Measurements from ENCODE around the gene LDB3. TPM values are rescaled to one million over a fixed set of nuclear protein-coding genes. Genes with fewer than 3 reads are reported as not detected.

LDB3 gene
- total and polyA plus RNA-seq, 7 experiments from 2014 or later, result 0.13 to 0.32 TPM; not detected in 5

- Mint-ChIP-seq H3K4me3 (no peak overlapping the region), H3K27me3 (peaks cover 0 to 2% (median 0%) of the 10 kb centered on the region in 5 donors), H3K36me3 (no peaks in the 10 kb centered on the region), H3K27ac (no peak overlapping the region), H3K9me3 (no peaks in the 10 kb centered on the region), H3K4me1 (peaks cover 0 to 19% (median 5%) of the 10 kb centered on the region in 7 donors)
- H3K27ac ChIP-seq (ENCODE audit: low read depth, low read length), result no peak overlapping the region
- ATAC-seq (no peak), DNase-seq (no peak)
- H3K36me3 ChIP-seq (ENCODE audit: control insufficient read depth in 2 of 3, insufficient read depth in 3 of 3, low read length in 3 of 3), result no peaks in the 10 kb centered on the region
- no peaks in the 10 kb centered on the region for H3K27me3 ChIP-seq (ENCODE audit: control insufficient read depth in 2 of 2, insufficient read depth in 2 of 2, low read length in 2 of 2)
- intact Hi-C loops (cut with micrococcal nuclease), result no loop called here
- ChIA-PET POLR2A (no interaction called here), CTCF (no interaction called here)
- no peak overlapping the region for H3K4me3 ChIP-seq (ENCODE audit: low read length)
- no peaks in the 10 kb centered on the region for H3K4me1 ChIP-seq (ENCODE audit: control insufficient read depth in 2 of 2, insufficient read depth in 2 of 2, low read length in 2 of 2)
- H3K9me3 ChIP-seq (ENCODE audit: control insufficient read depth in 2 of 3, low read length in 3 of 3), result no peaks in the 10 kb centered on the region
Measured at GRCh38 chr10:86691333-86692022, 23.2 kb downstream of the LDB3 start.

GRCh38 chr10:86692023-86692514, 23.8 kb downstream of the LDB3 start:
- intact Hi-C loops (cut with micrococcal nuclease), result no loop called here
- H3K27me3 ChIP-seq (ENCODE audit: control insufficient read depth in 2 of 2, insufficient read depth in 2 of 2, low read length in 2 of 2), result no peaks in the 10 kb centered on the region
- no peaks in the 10 kb centered on the region for H3K36me3 ChIP-seq (ENCODE audit: control insufficient read depth in 2 of 3, insufficient read depth in 3 of 3, low read length in 3 of 3)
- Mint-ChIP-seq H3K36me3 (no peaks in the 10 kb centered on the region), H3K27ac (no peak overlapping the region), H3K4me1 (peaks cover 0 to 19% (median 5%) of the 10 kb centered on the region in 7 donors), H3K27me3 (peaks cover 0 to 4% (median 0%) of the 10 kb centered on the region in 5 donors), H3K4me3 (no peak overlapping the region), H3K9me3 (no peaks in the 10 kb centered on the region)
- ChIA-PET POLR2A (no interaction called here), CTCF (no interaction called here)
- ATAC-seq (no peak), DNase-seq (no peak)
- no peaks in the 10 kb centered on the region for H3K4me1 ChIP-seq (ENCODE audit: control insufficient read depth in 2 of 2, insufficient read depth in 2 of 2, low read length in 2 of 2)
- H3K9me3 ChIP-seq (ENCODE audit: control insufficient read depth in 2 of 3, low read length in 3 of 3), result no peaks in the 10 kb centered on the region
- no peak overlapping the region for H3K4me3 ChIP-seq (ENCODE audit: low read length)
- no peak overlapping the region for H3K27ac ChIP-seq (ENCODE audit: low read depth, low read length)

- ChIA-PET CTCF (interaction anchor here (4.4 kb wide), 1 partner anchor 207 kb away, joined by 15 read pairs; no protein-coding TSS in a partner anchor), POLR2A (no interaction called here)
- intact Hi-C loops (cut with micrococcal nuclease), result loop anchor here (1.0 kb wide), 1 partner anchor 207 kb away; no protein-coding TSS in a partner anchor
Measured at GRCh38 chr10:86692664-86693063, 24.4 kb downstream of the LDB3 start.

GRCh38 chr10:86693275-86693674, 25.0 kb downstream of the LDB3 start:
- H3K36me3 Mint-ChIP-seq, result no peaks in the 10 kb centered on the region
- ChIA-PET CTCF (interaction anchor here (0.9 to 4.4 kb wide), 2 partner anchors 14 to 206 kb away, joined by 4 to 15 read pairs; no protein-coding TSS in a partner anchor), POLR2A (no interaction called here)
- no peak overlapping the region for H3K4me3 ChIP-seq (ENCODE audit: low read length)
- no peaks in the 10 kb centered on the region for H3K4me1 ChIP-seq (ENCODE audit: control insufficient read depth in 2 of 2, insufficient read depth in 2 of 2, low read length in 2 of 2)
- no peak overlapping the region for H3K27ac ChIP-seq (ENCODE audit: low read depth, low read length)
- DNase-seq, result no peak
- H3K9me3 Mint-ChIP-seq, result no peaks in the 10 kb centered on the region
- no peak overlapping the region for H3K27ac Mint-ChIP-seq
- no peaks in the 10 kb centered on the region for H3K36me3 ChIP-seq (ENCODE audit: control insufficient read depth in 2 of 3, insufficient read depth in 3 of 3, low read length in 3 of 3)
- H3K9me3 ChIP-seq (ENCODE audit: control insufficient read depth in 2 of 3, low read length in 3 of 3), result no peaks in the 10 kb centered on the region
- intact Hi-C loops (cut with micrococcal nuclease), result loop anchor here (1.0 kb wide), 1 partner anchor 206 kb away; no protein-coding TSS in a partner anchor
- ATAC-seq, result no peak
- no peak overlapping the region for H3K4me3 Mint-ChIP-seq
- H3K27me3 Mint-ChIP-seq, result peaks cover 0 to 4% (median 0%) of the 10 kb centered on the region in 5 donors
- H3K27me3 ChIP-seq (ENCODE audit: control insufficient read depth in 2 of 2, insufficient read depth in 2 of 2, low read length in 2 of 2), result no peaks in the 10 kb centered on the region
- H3K4me1 Mint-ChIP-seq, result peaks cover 0 to 17% (median 4%) of the 10 kb centered on the region in 7 donors

More at GRCh38 chr10:86692664-86693063, 24.4 kb downstream of the LDB3 start:
- Histone ChIP-seq H3K36me3 (ENCODE audit: control insufficient read depth in 2 of 3, insufficient read depth in 3 of 3, low read length in 3 of 3) (no peaks in the 10 kb centered on the region), H3K27ac (ENCODE audit: low read depth, low read length) (no peak overlapping the region), H3K9me3 (ENCODE audit: control insufficient read depth in 2 of 3, low read length in 3 of 3) (no peaks in the 10 kb centered on the region), H3K4me1 (ENCODE audit: control insufficient read depth in 2 of 2, insufficient read depth in 2 of 2, low read length in 2 of 2) (no peaks in the 10 kb centered on the region), H3K4me3 (ENCODE audit: low read length) (no peak overlapping the region), H3K27me3 (ENCODE audit: control insufficient read depth in 2 of 2, insufficient read depth in 2 of 2, low read length in 2 of 2) (no peaks in the 10 kb centered on the region)
- H3K36me3 Mint-ChIP-seq, result no peaks in the 10 kb centered on the region
- no peak overlapping the region for H3K4me3 Mint-ChIP-seq
- no peak overlapping the region for H3K27ac Mint-ChIP-seq
- peaks cover 0 to 4% (median 0%) of the 10 kb centered on the region in 5 donors for H3K27me3 Mint-ChIP-seq
- H3K9me3 Mint-ChIP-seq, result no peaks in the 10 kb centered on the region
- no peak for DNase-seq
- H3K4me1 Mint-ChIP-seq, result peaks cover 0 to 19% (median 5%) of the 10 kb centered on the region in 7 donors
- no peak for ATAC-seq

GRCh38 chr10:86693721-86694369, 25.5 kb downstream of the LDB3 start:
- Mint-ChIP-seq H3K36me3 (no peaks in the 10 kb centered on the region), H3K27me3 (peaks cover 0 to 4% (median 0%) of the 10 kb centered on the region in 5 donors), H3K9me3 (no peaks in the 10 kb centered on the region), H3K4me3 (peak overlapping the region in 1 of 10 donors; percentile 10), H3K4me1 (peaks cover 0 to 12% (median 0%) of the 10 kb centered on the region in 7 donors), H3K27ac (peak overlapping the region in 2 of 9 donors; percentile 8 to 59)
- CTCF ChIA-PET, result interaction anchor here (0.9 to 4.4 kb wide), 3 partner anchors 15 to 206 kb away, joined by 3 to 15 read pairs (median 4); no protein-coding TSS in a partner anchor
- no peak overlapping the region for H3K4me3 ChIP-seq (ENCODE audit: low read length)
- no peaks in the 10 kb centered on the region for H3K4me1 ChIP-seq (ENCODE audit: control insufficient read depth in 2 of 2, insufficient read depth in 2 of 2, low read length in 2 of 2)
- POLR2A ChIA-PET, result no interaction called here
- H3K36me3 ChIP-seq (ENCODE audit: control insufficient read depth in 2 of 3, insufficient read depth in 3 of 3, low read length in 3 of 3), result no peaks in the 10 kb centered on the region
- intact Hi-C loops (cut with micrococcal nuclease), result loop anchor here (1.0 kb wide), 1 partner anchor 205 kb away; no protein-coding TSS in a partner anchor
- H3K27ac ChIP-seq (ENCODE audit: low read depth, low read length), result no peak overlapping the region
- H3K9me3 ChIP-seq (ENCODE audit: control insufficient read depth in 2 of 3, low read length in 3 of 3), result no peaks in the 10 kb centered on the region
- DNase-seq (peak in 4 of 9 donors; percentile 13 to 37 (median 28)), ATAC-seq (no peak)
- no peaks in the 10 kb centered on the region for H3K27me3 ChIP-seq (ENCODE audit: control insufficient read depth in 2 of 2, insufficient read depth in 2 of 2, low read length in 2 of 2)

- H3K27ac Mint-ChIP-seq, result no peak overlapping the region
Measured at GRCh38 chr10:86698207-86698940, 30.1 kb downstream of the LDB3 start.

More at GRCh38 chr10:86698207-86698940, 30.1 kb downstream of the LDB3 start:
- intact Hi-C loops (cut with micrococcal nuclease), result no loop called here
- H3K4me1 Mint-ChIP-seq, result peaks cover 0 to 6% (median 0%) of the 10 kb centered on the region in 7 donors
- ChIA-PET POLR2A (no interaction called here), CTCF (no interaction called here)
- ATAC-seq, result no peak
- no peaks in the 10 kb centered on the region for H3K4me1 ChIP-seq (ENCODE audit: control insufficient read depth in 2 of 2, insufficient read depth in 2 of 2, low read length in 2 of 2)
- no peak overlapping the region for H3K4me3 Mint-ChIP-seq
- no peaks in the 10 kb centered on the region for H3K9me3 Mint-ChIP-seq
- peaks cover 0 to 4% (median 0%) of the 10 kb centered on the region in 5 donors for H3K27me3 Mint-ChIP-seq
- DNase-seq, result no peak
- no peaks in the 10 kb centered on the region for H3K9me3 ChIP-seq (ENCODE audit: control insufficient read depth in 2 of 3, low read length in 3 of 3)
- H3K36me3 Mint-ChIP-seq, result no peaks in the 10 kb centered on the region
- H3K36me3 ChIP-seq (ENCODE audit: control insufficient read depth in 2 of 3, insufficient read depth in 3 of 3, low read length in 3 of 3), result no peaks in the 10 kb centered on the region
- H3K27ac ChIP-seq (ENCODE audit: low read depth, low read length), result no peak overlapping the region
- H3K4me3 ChIP-seq (ENCODE audit: low read length), result no peak overlapping the region
- H3K27me3 ChIP-seq (ENCODE audit: control insufficient read depth in 2 of 2, insufficient read depth in 2 of 2, low read length in 2 of 2), result no peaks in the 10 kb centered on the region
